H9 (cell line): Measurements from ENCODE around the gene ARID1A. TPM values are rescaled to one million over a fixed set of nuclear protein-coding genes. Genes with fewer than 3 reads are reported as not detected.

Experiments used
- DNase-seq: peaks from one replicate; pipeline ENCODE4 v3.0.0-alpha.2; 2017
- H2AFZ ChIP-seq: one replicate; pipeline ENCODE4 v1.6.1; 2013; ENCODE audit warnings: mild to moderate bottlenecking, low read length, control low read depth, moderate library complexity
- H2AK5ac ChIP-seq: 2 replicates; pipeline ENCODE4 v1.6.1; 2013; ENCODE audit warnings: low read length, control low read depth, mixed read lengths; ENCODE audit not compliant: insufficient read length
- H2BK120ac ChIP-seq: one replicate; pipeline ENCODE4 v1.6.1; 2013; ENCODE audit warnings: low read depth, mild to moderate bottlenecking, low read length, control low read depth, inconsistent platforms; ENCODE audit not compliant: poor library complexity, severe bottlenecking
- H2BK12ac ChIP-seq: 2 replicates; pipeline ENCODE4 v1.6.1; 2013; ENCODE audit warnings: low read length, control low read depth, mixed read lengths, low read depth; ENCODE audit not compliant: insufficient read length
- H2BK15ac ChIP-seq: 2 replicates; pipeline ENCODE4 v1.6.1; 2013; ENCODE audit warnings: low read depth, low read length, control low read depth
- H2BK20ac ChIP-seq: one replicate; pipeline ENCODE4 v1.6.1; 2013; ENCODE audit warnings: low read depth, mild to moderate bottlenecking, low read length, control low read depth, inconsistent platforms; ENCODE audit not compliant: poor library complexity, severe bottlenecking
- H2BK5ac ChIP-seq: 2 replicates; pipeline ENCODE4 v1.6.1; 2013; ENCODE audit warnings: low read length, control low read depth, mixed read lengths; ENCODE audit not compliant: insufficient read length
- H3K14ac ChIP-seq: 2 replicates; pipeline ENCODE4 v1.6.1; 2013; ENCODE audit warnings: low read length, control low read depth; ENCODE audit not compliant: insufficient read depth
- H3K18ac ChIP-seq: 2 replicates; pipeline ENCODE4 v1.6.1; 2013; ENCODE audit warnings: low read depth, mild to moderate bottlenecking, mixed read lengths, low read length, control low read depth; ENCODE audit not compliant: insufficient read length
- H3K23ac ChIP-seq: 2 replicates; pipeline ENCODE4 v1.6.1; 2013; ENCODE audit warnings: low read length, control low read depth, mixed read lengths, low read depth; ENCODE audit not compliant: insufficient read length
- H3K23me2 ChIP-seq: 2 replicates; pipeline ENCODE4 v1.6.1; 2013; ENCODE audit warnings: low read depth, mild to moderate bottlenecking, mixed read lengths, low read length, control low read depth; ENCODE audit not compliant: insufficient read length, poor library complexity, severe bottlenecking
- H3K27ac ChIP-seq: 2 replicates; pipeline ENCODE4 v1.5.1; 2013; ENCODE audit warnings: low read length, control low read depth, mixed read lengths, low read depth; ENCODE audit not compliant: insufficient read length
- H3K27me3 ChIP-seq: 2 replicates; pipeline ENCODE4 v1.6.1; 2013; ENCODE audit warnings: low read length, control low read depth, inconsistent platforms; ENCODE audit not compliant: insufficient read depth
- H3K4ac ChIP-seq: 2 replicates; pipeline ENCODE4 v1.6.1; 2013; ENCODE audit warnings: low read depth, mild to moderate bottlenecking, control low read depth, inconsistent platforms, low read length, moderate library complexity
- H3K4me1 ChIP-seq: 2 replicates; pipeline ENCODE4 v1.6.1; 2013; ENCODE audit warnings: low read length, control low read depth, inconsistent platforms; ENCODE audit not compliant: insufficient read depth
- H3K4me2 ChIP-seq: 2 replicates; pipeline ENCODE4 v1.6.1; 2013; ENCODE audit warnings: low read length, control low read depth, mixed read lengths; ENCODE audit not compliant: insufficient read length, insufficient read depth
- H3K56ac ChIP-seq: 2 replicates; pipeline ENCODE4 v1.6.1; 2013; ENCODE audit warnings: low read depth, mild to moderate bottlenecking, mixed read lengths, low read length, control low read depth; ENCODE audit not compliant: insufficient read length
- H3K79me1 ChIP-seq: 2 replicates; pipeline ENCODE4 v1.6.1; 2013; ENCODE audit warnings: low read depth, mild to moderate bottlenecking, moderate library complexity, low read length, control low read depth, inconsistent platforms; ENCODE audit not compliant: insufficient read depth, poor library complexity, severe bottlenecking
- H3K79me2 ChIP-seq: 2 replicates; pipeline ENCODE4 v1.6.1; 2013; ENCODE audit warnings: low read length, control low read depth, inconsistent platforms; ENCODE audit not compliant: insufficient read depth
- H3K9ac ChIP-seq: 2 replicates; pipeline ENCODE4 v1.6.1; 2013; ENCODE audit warnings: low read length, control low read depth, mixed read lengths; ENCODE audit not compliant: insufficient read length; ENCODE audit errors: extremely low read depth
- H3K9me3 ChIP-seq: one replicate; pipeline ENCODE4 v1.6.1; 2013; ENCODE audit warnings: low read depth, low read length, inconsistent platforms; ENCODE audit not compliant: control insufficient read depth
- H3T11ph ChIP-seq: one replicate; pipeline ENCODE4 v1.6.1; 2013; ENCODE audit warnings: mild to moderate bottlenecking, low read length, control low read depth, inconsistent platforms
- H4K20me1 ChIP-seq: one replicate; pipeline ENCODE4 v1.6.1; 2013; ENCODE audit not compliant: control insufficient read depth, insufficient read length, insufficient read depth
- H4K5ac ChIP-seq: 2 replicates; pipeline ENCODE4 v1.6.1; 2013; ENCODE audit warnings: low read depth, mild to moderate bottlenecking, mixed read lengths, low read length, control low read depth; ENCODE audit not compliant: insufficient read length
- H4K8ac ChIP-seq: replicated peaks from 2 replicates; pipeline ENCODE4 v1.6.1; 2013; ENCODE audit warnings: low read length, control low read depth, mixed read lengths, low read depth; ENCODE audit not compliant: insufficient read length
- H4K91ac ChIP-seq: 2 replicates; pipeline ENCODE4 v1.6.1; 2013; ENCODE audit warnings: low read depth, mild to moderate bottlenecking, moderate library complexity, mixed read lengths, low read length, control low read depth; ENCODE audit not compliant: insufficient read length
- H3K27ac Mint-ChIP-seq, 3 experiments: 2 replicates in 2 of 3; 3 replicates in 1 of 3; pipeline ENCODE4 v1.8.0; 2020 to 2021; ENCODE audit warnings: mixed read lengths in 3 of 3, mild to moderate bottlenecking in 1 of 3, moderate library complexity in 1 of 3
- H3K27me3 Mint-ChIP-seq: 2 replicates; pipeline ENCODE4 v1.8.0; 2021; ENCODE audit warnings: low read depth, mild to moderate bottlenecking, moderate library complexity, mixed read lengths
- H3K36me3 Mint-ChIP-seq, 3 experiments: 2 replicates in 2 of 3; 3 replicates in 1 of 3; pipeline ENCODE4 v1.8.0; 2020 to 2021; ENCODE audit warnings: low read depth in 3 of 3, mixed read lengths in 3 of 3; ENCODE audit not compliant: insufficient read depth in 1 of 3
- H3K4me1 Mint-ChIP-seq, 2 experiments: 2 replicates each; pipeline ENCODE4 v1.8.0; 2020; ENCODE audit warnings: mixed read lengths in 2 of 2
- H3K4me3 Mint-ChIP-seq, 2 experiments: 2 replicates in 1 of 2; 3 replicates in 1 of 2; pipeline ENCODE4 v1.8.0; 2020 to 2021; ENCODE audit warnings: mild to moderate bottlenecking in 2 of 2, mixed read lengths in 2 of 2, moderate library complexity in 1 of 2
- H3K9me3 Mint-ChIP-seq, 2 experiments: 2 replicates in 1 of 2; 3 replicates in 1 of 2; pipeline ENCODE4 v1.8.0; 2020; ENCODE audit warnings: mild to moderate bottlenecking in 2 of 2, mixed read lengths in 2 of 2, moderate library complexity in 1 of 2
- CTCF ChIP-seq: fragments of 200-600 bp; sonication (generic); conservative IDR thresholded peaks from 3 replicates; pipeline ENCODE4 v1.8.0; 2021; ENCODE audit warnings: antibody characterized with exemption, mild to moderate bottlenecking
- WGBS: extraction: QIAGEN DNeasy Blood & Tissue Kit; methylation state at CpG from one replicate; pipeline ENCODE4 v1.1.7; 2013; ENCODE audit warnings: missing lambda C conversion rate, low lambda C conversion rate, mixed read lengths; ENCODE audit not compliant: insufficient read length; ENCODE audit errors: extremely low coverage; 5-methylcytosine and 5-hydroxymethylcytosine counted together
- total RNA-seq: library from RNA; stranded (reverse); gene quantifications from 2 replicates; pipeline ENCODE4 v1.2.1, GENCODE V29; 2021

ARID1A gene
- total RNA-seq, 1 experiment from 2014 or later: 147 TPM

DNA sequence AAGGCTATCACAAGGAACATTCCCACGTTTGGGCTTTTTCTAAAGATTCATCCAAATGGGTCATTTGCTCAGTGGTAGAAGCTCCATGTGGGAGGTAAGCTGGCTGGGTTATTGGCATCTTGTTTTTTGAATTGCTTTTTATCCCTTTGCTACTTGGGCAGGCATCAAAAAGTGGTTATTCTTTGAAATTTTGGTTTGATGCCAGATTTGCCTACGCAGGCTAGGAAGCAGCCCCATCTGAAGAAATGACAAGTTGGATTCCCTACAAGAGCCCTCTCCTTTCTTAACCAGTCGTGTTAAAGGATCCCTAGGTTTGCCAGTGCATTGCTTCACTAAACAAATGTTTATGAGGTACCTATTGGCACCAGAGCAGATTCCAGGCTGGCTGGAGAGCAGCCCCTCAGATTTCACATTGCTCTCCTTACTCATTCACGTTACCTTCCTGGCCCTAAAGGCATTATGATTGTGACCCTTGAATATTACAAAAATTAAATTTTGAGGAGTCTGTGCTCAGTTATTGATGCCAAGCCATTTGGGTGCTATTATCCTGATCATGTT, 38.8 kb downstream of the ARID1A start:
- no peak overlapping the region for H2BK12ac ChIP-seq
- DNase-seq: no peak
- no peak overlapping the region for H2AFZ ChIP-seq
- H4K20me1 ChIP-seq: no peaks in the 10 kb centered on the region
- H4K91ac ChIP-seq: no peak overlapping the region
- no peak for TF ChIP-seq CTCF
- no peak overlapping the region for H3K4me2 ChIP-seq
- no peak overlapping the region for H2BK15ac ChIP-seq
- Mint-ChIP-seq H3K27me3 (no peaks in the 10 kb centered on the region), H3K4me3 (no peak overlapping the region), H3K27ac (no peak overlapping the region), H3K9me3 (no peaks in the 10 kb centered on the region; a peak in 1 of 5 replicates), H3K36me3 (peaks cover 48 to 82% (median 79%) of the 10 kb centered on the region in 3 experiments; a peak in 6 of 7 replicates), H3K4me1 (peaks cover 0 to 5% of the 10 kb centered on the region in 2 experiments; a peak in 1 of 4 replicates)
- no peaks in the 10 kb centered on the region for H3K27me3 ChIP-seq
- H3K9ac ChIP-seq: no peak overlapping the region
- H3K4me1 ChIP-seq: no peaks in the 10 kb centered on the region
- H3K23ac ChIP-seq: no peak overlapping the region
- H2BK5ac ChIP-seq: no peak overlapping the region
- no peaks in the 10 kb centered on the region for H3K79me1 ChIP-seq
- no peak overlapping the region for H3K56ac ChIP-seq
- no CpG with 5 or more reads among the region's 4 CpGs for WGBS
- H4K5ac ChIP-seq: no peak overlapping the region
- no peak overlapping the region for H2AK5ac ChIP-seq
- no peak overlapping the region for H3T11ph ChIP-seq
- H3K14ac ChIP-seq: no peak overlapping the region
- H3K9me3 ChIP-seq: no peaks in the 10 kb centered on the region
- no peak overlapping the region for H3K27ac ChIP-seq
- H3K23me2 ChIP-seq: no peaks in the 10 kb centered on the region
- H4K8ac ChIP-seq: no peak overlapping the region
- no peak overlapping the region for H2BK120ac ChIP-seq
- H2BK20ac ChIP-seq: no peak overlapping the region
- H3K4ac ChIP-seq: no peak overlapping the region
- H3K18ac ChIP-seq: no peak overlapping the region
- peaks cover 2% of the 10 kb centered on the region; the same call in 1 of the 2 replicates for H3K79me2 ChIP-seq
